AML-193 (cell line): Measurements from ENCODE around the gene SLC6A12.

Experiments
- DNase-seq, 2 experiments: peaks; one replicate each; lab custom pipeline; 2025; lab: John Stamatoyannopoulos, UW

SLC6A12 gene

DNA sequence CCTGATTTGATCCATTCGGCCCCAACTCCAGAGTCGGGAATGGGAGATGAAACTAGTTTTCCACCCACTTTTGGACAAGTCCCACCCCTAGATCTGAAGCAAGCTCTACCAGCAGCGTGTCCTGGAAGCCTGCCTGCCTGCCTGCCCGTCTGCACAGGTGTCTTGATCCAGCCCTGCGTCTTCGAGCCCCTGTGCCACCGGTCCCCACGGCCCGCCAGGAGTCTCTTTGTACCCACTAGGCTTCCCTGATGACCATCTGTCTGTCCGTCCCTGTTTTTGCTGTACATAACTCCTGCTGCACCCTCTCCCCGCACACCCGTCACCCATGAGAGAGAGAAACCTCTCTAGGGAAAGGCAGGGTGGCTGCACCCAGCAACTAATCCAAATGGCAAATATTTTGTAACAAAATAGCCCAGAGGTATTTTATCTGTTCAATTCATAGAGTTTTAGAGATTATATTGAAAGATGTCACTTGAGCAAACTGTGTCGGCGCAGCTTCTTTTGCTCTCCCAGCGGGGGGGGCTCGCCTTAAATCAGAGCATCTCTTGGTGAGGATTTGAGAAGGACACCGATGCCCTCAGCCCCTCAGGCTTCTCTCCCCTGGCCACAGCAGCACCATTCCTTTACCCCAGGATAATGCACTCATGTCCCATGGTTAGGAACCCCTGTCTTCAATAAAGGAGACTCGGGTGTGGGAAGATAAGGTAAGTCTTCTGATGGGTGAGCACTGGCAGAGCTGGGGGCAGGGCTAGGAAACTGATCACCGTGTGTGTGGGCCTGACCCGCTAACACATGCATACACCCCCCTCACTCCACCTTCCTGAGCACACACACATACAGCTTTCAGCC, 35.8 kb downstream of the SLC6A12 start:
- DNase-seq = no peak

GRCh38 chr12:177336-177979, 36.5 kb downstream of the SLC6A12 start:
- no peak for DNase-seq

DNA sequence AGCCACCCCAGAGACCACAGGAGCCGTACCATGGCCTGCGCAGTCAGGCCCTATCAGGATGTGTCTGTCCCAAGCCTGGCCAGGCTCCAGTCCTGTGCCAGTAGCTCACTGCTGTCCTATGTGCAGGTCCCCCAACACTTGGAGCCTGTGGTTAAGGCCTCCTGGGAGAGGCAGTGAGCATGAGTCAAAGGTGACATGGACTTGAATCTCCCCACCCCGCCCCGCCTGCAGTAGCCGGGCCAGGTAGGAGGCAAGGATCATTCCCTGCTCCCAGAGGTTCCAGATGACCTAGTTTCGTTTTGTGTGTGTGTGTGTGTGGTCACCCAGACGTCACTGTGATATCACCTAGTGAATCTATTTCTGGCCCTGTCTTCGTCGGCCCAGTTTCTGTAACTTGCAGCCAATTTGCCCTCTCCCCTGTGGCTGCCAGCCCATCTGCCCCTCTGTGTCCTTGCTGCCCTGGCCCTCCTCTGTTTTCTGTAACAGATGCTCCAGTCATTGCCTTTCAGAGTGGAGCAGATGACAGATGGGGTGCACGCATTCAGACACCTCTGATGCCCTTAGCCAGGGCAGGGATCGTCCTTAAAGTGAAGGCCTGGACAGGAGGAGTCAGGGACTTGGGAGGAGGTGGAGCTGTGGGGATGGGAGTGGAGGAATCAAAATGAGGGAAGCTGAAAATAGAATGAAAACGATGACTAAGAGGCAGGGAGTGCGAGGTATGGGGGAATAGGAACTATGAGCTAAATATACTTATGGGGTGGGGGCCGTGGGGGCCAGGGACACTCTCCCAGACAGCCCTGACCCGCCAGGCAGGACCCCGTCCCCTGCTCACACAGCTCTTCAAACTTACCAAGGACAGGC, 37.4 kb downstream of the SLC6A12 start:
- no peak for DNase-seq

DNA sequence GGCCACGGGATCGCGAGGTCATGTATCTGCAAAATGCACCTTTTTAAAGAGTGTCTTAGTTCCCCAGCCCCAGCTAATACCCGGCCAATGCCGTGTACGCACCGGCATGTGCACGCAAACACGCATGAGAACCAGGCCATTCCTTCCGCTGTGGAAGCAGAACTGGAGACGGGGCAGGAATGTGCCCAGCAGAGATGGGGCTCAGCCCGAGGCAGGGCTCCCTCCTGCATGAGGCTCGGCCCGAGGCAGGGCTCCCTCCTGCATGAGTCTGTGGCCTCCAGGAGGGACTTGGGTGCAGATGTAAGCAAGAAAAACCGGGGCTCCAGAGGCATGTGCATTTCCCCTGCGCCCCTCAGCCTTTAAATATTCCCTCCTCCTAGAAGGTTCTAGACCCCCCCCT, 38.2 kb downstream of the SLC6A12 start:
- DNase-seq = no peak

GRCh38 chr12:175250-175649, 38.7 kb downstream of the SLC6A12 start:
- DNase-seq = no peak

GRCh38 chr12:174596-174995, 39.4 kb downstream of the SLC6A12 start:
- DNase-seq = no peak

DNA sequence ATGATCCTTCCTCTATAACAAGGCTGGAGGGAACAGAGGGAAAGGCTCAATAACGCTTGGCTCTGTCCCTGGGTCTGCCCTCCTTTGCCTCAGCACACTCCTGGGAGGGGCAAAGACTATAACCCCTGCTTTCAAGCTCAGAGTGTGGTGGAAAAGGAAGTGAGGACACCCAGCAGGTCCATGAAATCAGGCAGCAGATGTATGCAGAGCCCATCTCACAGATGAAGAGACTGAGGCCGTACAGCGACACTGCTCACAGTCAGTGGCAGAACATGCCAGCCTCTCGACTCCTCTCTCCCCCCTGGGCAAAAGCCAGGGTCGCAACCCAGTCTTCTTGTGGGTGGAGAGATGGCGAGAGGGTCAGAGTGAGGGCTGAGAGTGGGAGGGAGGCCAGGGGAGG, 39.8 kb downstream of the SLC6A12 start:
- DNase-seq = no peak

DNA sequence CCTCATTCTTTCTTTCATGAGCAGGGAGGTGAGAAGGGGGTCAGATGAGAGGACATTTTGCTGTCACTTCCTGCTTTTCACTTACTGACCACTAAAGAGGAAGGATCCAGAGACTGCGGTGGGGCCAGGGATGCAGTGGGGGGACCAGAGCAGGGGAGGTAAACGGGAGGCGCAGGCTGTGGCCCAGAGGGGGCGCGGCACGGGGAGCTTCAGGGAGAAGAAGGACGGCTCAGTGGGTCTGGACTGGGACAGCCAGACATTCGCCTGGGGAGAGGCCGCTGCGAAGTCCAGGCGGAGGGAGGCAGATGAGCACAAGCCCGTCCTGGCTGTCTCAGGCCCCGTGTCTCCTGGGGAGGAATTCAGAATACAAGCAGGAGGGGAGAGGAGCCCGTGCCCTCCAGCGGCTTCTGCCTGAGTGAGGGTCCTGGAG, 41.2 kb downstream of the SLC6A12 start:
- no peak for DNase-seq

- no peak for DNase-seq
Measured at GRCh38 chr12:171743-172676, 41.9 kb downstream of the SLC6A12 start.

- DNase-seq = no peak
Measured at GRCh38 chr12:171276-171675, 42.7 kb downstream of the SLC6A12 start.

- no peak for DNase-seq
Measured at GRCh38 chr12:170371-171225, 43.4 kb downstream of the SLC6A12 start.

DNA sequence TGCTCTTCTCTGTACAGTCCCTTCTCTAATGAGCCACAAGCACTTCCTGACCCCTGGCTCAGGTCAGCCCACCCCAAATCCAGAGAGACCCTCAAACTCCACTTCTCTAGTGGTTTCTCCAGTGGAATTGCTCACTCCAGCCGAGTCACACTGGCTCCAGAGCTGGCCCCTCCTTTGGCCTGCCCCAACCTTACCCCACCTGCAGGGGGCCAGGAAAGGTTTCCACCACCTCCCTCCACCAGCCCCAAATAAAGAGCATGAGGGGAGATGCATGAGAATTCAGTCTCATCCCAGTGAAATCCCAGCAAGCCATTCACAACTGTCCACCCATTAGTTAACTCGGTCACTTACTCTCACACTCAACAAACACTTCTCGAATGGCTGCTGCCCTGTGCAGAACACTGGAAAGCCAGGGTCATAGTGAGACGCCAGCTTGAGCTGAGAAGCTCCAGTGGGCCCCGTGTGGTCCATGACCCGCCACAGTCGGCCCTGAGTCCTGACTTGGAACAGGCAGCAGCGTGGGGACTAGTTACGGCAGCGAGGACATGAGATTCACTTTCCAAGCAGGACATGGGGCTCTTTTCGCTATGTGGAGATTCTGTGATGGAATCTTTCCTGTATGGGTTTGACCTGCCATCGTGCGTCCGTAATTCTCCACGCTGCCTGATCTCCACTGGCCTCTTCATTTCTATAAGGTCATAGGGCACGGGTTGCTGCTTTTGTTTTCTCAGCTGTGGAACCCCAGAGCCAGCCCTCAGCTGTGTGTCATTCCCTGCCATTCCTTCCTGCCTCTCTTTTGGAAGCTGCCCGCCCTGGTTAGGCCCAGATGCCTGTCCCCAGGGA, 44.2 kb downstream of the SLC6A12 start:
- no peak for DNase-seq

GRCh38 chr12:168763-169525, 45.0 kb downstream of the SLC6A12 start:
- no peak for DNase-seq

DNA sequence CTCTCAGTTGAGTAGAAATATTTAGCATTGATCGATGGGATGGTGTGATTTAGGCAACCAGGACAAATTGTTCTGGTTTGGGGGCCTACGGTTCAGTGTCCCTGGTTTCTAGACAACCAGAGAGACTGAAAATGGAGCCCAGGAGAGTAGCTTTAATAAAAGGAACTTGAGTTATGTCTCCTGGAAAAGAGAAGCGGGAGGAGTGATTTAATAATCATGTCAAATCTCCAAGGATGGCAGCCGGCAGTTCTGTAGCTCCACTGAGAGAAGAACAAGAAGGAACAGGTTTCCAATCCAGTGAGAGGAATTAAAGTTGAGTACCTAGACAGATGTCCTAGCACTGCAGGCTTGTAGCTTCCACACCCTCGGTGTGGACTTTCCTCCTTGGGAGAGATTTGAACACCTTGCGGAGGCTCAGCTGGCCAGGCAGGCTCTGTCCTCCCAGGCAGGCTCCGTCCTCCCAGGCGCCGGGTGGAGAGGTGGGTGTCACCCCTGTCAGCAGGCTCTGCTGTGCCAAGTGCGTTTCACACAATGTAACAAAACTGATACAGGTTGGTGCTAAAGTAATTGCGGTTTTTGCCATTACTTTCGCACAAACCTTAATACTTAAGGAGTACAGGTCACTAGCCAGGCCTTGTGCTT, 45.9 kb downstream of the SLC6A12 start:
- DNase-seq = no peak

DNA sequence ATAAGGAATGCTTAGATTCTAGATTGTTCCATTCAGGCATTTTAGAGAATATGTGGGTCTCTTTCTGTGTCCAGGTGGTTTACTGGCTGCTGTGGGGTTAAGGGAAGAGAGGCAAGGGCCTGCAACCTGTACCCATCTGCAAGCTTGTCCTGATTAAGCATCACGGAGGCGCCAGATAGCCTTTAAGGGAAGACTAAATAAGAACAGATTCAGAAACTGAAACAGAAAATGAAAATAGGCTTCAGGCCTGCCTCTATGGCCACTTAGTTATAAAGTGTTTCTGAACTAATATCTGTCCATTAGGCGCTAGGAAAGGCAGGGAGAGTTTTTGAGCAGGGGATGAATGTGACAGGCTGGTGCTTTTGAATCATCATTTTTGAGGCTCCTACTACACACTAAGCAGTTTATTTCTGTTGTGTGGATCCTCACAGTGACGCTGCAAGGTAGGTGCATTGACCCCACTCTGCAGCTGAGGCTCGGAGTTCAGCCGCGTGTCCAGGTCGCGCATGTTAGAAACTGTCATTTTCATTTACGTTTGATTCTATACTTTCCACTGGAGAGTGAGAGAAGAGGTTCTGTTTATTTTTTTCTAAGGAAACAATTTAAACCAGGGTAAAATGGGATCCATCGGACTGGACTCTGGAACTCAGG, 47.4 kb downstream of the SLC6A12 start:
- no peak for DNase-seq

DNA sequence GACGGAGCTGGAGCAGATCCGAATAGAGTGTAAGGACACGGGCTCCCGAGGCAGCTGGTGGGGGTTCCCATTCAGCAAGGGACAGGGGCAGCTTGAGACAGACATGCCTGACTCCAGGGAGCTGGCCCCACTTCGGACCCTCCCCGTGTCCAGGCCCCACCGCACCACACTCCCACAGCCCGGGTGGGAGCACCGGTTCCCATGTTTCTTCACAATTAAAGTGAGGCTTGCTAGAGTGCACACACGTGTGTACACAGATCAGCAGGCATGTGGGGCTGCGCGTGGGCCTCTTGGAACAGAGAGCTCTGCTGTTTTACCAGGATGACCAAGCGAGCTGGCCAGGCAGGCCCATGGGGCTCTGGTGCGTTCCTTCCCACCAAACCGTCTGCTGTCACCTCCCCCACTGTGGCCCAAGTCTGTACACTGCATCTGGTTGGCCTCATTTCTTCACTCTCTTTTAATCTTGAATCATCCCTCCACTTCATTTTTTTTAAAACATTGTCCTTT, 48.0 kb downstream of the SLC6A12 start:
- no peak for DNase-seq

GRCh38 chr12:164207-164606, 49.8 kb downstream of the SLC6A12 start:
- DNase-seq = no peak
